ENCODE measurements around the gene TEKT3.

- TF ChIP-seq CTCF (IDR thresholded peaks at IDR 0.05): no peak
- TF ChIP-seq ZFX (IDR thresholded peaks at IDR 0.05; ENCODE audit: borderline replicate concordance): no peak
These were observed 32.6 kb downstream of the TEKT3 start for GRCh38 chr17:15308758-15309157.
